PFSK-1 (cell line): ENCODE measurements around the gene DIS3L.

Source experiments
- POLR2AphosphoS5 ChIP-seq: IDR thresholded peaks from 2 replicates; pipeline ENCODE4 v1.6.1; 2012; ENCODE audit warnings: low read depth, mild to moderate bottlenecking, control low read depth, low read length, moderate library complexity
- SIN3A ChIP-seq: IDR thresholded peaks from 2 replicates; pipeline ENCODE4 v1.6.1; 2012; ENCODE audit warnings: mild to moderate bottlenecking, low read length, moderate library complexity, borderline replicate concordance; ENCODE audit not compliant: insufficient read depth
- TAF1 ChIP-seq: IDR thresholded peaks from 2 replicates; pipeline ENCODE4 v1.6.1; 2012; ENCODE audit warnings: low read length, control low read depth, borderline replicate concordance; ENCODE audit not compliant: insufficient read depth
- TF ChIP-seq, protein P1 (sequence below), 2 experiments: IDR thresholded peaks; 2 replicates each; pipeline versions ENCODE4 v1.6.1 to v1.8.0; 2011 to 2012; ENCODE audit warnings: low read depth in 2 of 2, low read length in 2 of 2, control low read depth in 1 of 2, inconsistent platforms in 1 of 2, mild to moderate bottlenecking in 1 of 2, moderate library complexity in 1 of 2; ENCODE audit not compliant: insufficient read depth in 1 of 2

DNA sequence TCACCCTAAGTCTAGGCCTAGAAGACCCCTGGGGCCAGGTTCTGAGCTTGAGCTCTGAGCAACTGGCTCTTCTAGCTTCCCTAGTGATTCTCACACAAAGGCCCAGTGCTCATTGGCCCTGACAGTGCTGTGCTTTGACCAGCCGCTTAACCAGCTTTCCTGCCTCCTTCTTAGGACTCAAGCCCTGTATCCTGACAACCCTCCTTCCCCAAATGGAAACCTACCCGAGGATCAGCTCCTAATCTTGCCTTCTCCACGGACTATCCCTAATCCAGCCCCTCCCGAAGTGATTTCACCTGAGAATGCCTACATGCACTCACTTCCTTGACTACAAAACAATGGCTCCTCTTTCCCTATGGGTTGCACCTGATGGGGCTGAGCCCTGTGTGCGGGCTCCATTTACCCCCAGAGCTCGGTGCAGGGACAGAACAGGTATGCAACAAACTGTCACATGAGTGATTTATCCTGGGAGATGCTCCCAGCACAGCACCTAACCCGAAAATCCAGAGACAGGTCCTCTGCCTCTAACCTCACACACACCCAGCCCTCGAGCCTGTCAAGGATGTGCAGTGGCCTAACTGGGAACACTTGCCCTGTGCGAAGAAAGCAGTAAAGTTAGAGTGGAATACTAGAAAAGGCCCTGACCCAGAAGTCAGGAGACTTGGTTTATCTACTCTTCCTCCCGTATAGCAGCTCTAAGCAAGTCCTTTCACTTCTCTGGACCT is 42.1 kb upstream of the DIS3L start:
- TF ChIP-seq POLR2AphosphoS5 (no peak), TAF1 (no peak), SIN3A (no peak)
- TF ChIP-seq, protein P1, sequence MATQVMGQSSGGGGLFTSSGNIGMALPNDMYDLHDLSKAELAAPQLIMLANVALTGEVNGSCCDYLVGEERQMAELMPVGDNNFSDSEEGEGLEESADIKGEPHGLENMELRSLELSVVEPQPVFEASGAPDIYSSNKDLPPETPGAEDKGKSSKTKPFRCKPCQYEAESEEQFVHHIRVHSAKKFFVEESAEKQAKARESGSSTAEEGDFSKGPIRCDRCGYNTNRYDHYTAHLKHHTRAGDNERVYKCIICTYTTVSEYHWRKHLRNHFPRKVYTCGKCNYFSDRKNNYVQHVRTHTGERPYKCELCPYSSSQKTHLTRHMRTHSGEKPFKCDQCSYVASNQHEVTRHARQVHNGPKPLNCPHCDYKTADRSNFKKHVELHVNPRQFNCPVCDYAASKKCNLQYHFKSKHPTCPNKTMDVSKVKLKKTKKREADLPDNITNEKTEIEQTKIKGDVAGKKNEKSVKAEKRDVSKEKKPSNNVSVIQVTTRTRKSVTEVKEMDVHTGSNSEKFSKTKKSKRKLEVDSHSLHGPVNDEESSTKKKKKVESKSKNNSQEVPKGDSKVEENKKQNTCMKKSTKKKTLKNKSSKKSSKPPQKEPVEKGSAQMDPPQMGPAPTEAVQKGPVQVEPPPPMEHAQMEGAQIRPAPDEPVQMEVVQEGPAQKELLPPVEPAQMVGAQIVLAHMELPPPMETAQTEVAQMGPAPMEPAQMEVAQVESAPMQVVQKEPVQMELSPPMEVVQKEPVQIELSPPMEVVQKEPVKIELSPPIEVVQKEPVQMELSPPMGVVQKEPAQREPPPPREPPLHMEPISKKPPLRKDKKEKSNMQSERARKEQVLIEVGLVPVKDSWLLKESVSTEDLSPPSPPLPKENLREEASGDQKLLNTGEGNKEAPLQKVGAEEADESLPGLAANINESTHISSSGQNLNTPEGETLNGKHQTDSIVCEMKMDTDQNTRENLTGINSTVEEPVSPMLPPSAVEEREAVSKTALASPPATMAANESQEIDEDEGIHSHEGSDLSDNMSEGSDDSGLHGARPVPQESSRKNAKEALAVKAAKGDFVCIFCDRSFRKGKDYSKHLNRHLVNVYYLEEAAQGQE (IDR thresholded peaks at IDR 0.05; ENCODE audit: insufficient read depth in 1 of 2, low read depth in 2 of 2, low read length in 2 of 2), result no peak
